Osteoblast (primary cell): ENCODE results near the gene ADAMTS14. TPM values are rescaled to one million over a fixed set of nuclear protein-coding genes. Genes with fewer than 3 reads are reported as not detected.

Source experiments
- DNase-seq: peaks from one replicate; pipeline ENCODE4 v3.0.0; 2011; ENCODE audit warnings: low spot score, mixed read lengths; ENCODE audit not compliant: insufficient read length; ENCODE audit errors: missing footprints
- H2AFZ ChIP-seq: 2 replicates; pipeline ENCODE4 v1.6.0; 2011; ENCODE audit warnings: mild to moderate bottlenecking, low read length
- H3K27ac ChIP-seq: 2 replicates; pipeline ENCODE4 v1.5.1; 2011; ENCODE audit warnings: mild to moderate bottlenecking, low read depth, low read length, moderate library complexity
- H3K27me3 ChIP-seq: 2 replicates; pipeline ENCODE4 v1.6.0; 2012; ENCODE audit warnings: mild to moderate bottlenecking, control low read depth, inconsistent platforms, low read length, moderate library complexity; ENCODE audit not compliant: insufficient read depth
- H3K36me3 ChIP-seq: 2 replicates; pipeline ENCODE4 v1.5.1; 2011; ENCODE audit warnings: mild to moderate bottlenecking, low read length, control low read depth, moderate library complexity; ENCODE audit not compliant: insufficient read depth
- H3K4me1 ChIP-seq: 2 replicates; pipeline ENCODE4 v1.5.1; 2011; ENCODE audit warnings: mild to moderate bottlenecking, low read length, control low read depth, moderate library complexity; ENCODE audit not compliant: insufficient read depth
- H3K4me2 ChIP-seq: 2 replicates; pipeline ENCODE4 v1.6.0; 2011; ENCODE audit warnings: mild to moderate bottlenecking, low read length; ENCODE audit not compliant: insufficient read depth
- H3K4me3 ChIP-seq: fragments of 200-600 bp; sonication (generic); 3 replicates; pipeline ENCODE4 v1.5.1; 2012; ENCODE audit warnings: mild to moderate bottlenecking, low read length, inconsistent platforms; ENCODE audit not compliant: insufficient read depth
- H3K79me2 ChIP-seq: 2 replicates; pipeline ENCODE4 v1.6.0; 2012; ENCODE audit warnings: mild to moderate bottlenecking, low read length, control low read depth, inconsistent platforms; ENCODE audit not compliant: insufficient read depth
- H3K9me3 ChIP-seq: 2 replicates; pipeline ENCODE4 v1.5.1; 2011; ENCODE audit warnings: low read depth, low read length, control low read depth
- H4K20me1 ChIP-seq: 2 replicates; pipeline ENCODE4 v1.6.0; 2012; ENCODE audit warnings: mild to moderate bottlenecking, low read length, control low read depth; ENCODE audit not compliant: insufficient read depth
- CTCF ChIP-seq: IDR thresholded peaks from 2 replicates; pipeline ENCODE4 v1.5.1; 2011; ENCODE audit warnings: mild to moderate bottlenecking, low read depth, low read length, moderate library complexity; ENCODE audit errors: extremely low read depth
- small RNA-seq: library from RNA; depleted of rRNA; stranded (forward); fragments of <200 nt; gene quantifications from one replicate; pipeline ENCODE3, GENCODE V24; 2012
- total RNA-seq: library from RNA; depleted of rRNA; stranded (reverse); fragments of >200 nt; gene quantifications from 2 replicates; pipeline ENCODE4 v1.2.3, GENCODE V29; 2012

The ADAMTS14 gene
- total RNA-seq, 1 donor, result 2.9 TPM

GRCh38 chr10:70809726-70810125 lies 137.4 kb downstream of the ADAMTS14 start:
- Histone ChIP-seq H3K27ac (no peak overlapping the region), H3K36me3 (no peaks in the 10 kb centered on the region), H3K4me3 (no peak overlapping the region), H3K9me3 (no peaks in the 10 kb centered on the region), H3K4me2 (no peak overlapping the region), H4K20me1 (no peaks in the 10 kb centered on the region), H2AFZ (no peak overlapping the region), H3K4me1 (peaks cover 5% of the 10 kb centered on the region), H3K79me2 (no peaks in the 10 kb centered on the region), H3K27me3 (peaks cover 12% of the 10 kb centered on the region)
- DNase-seq, result no peak
- TF ChIP-seq CTCF, result no peak

- DNase-seq, result no peak
- no peak overlapping the region for H3K27ac ChIP-seq
- no peak overlapping the region for H3K4me3 ChIP-seq
- no peak for TF ChIP-seq CTCF
- peaks cover 12% of the 10 kb centered on the region for H3K27me3 ChIP-seq
- H3K9me3 ChIP-seq, result no peaks in the 10 kb centered on the region
- no peak overlapping the region for H3K4me2 ChIP-seq
- H3K4me1 ChIP-seq, result peaks cover 5% of the 10 kb centered on the region
- H3K79me2 ChIP-seq, result no peaks in the 10 kb centered on the region
- no peaks in the 10 kb centered on the region for H3K36me3 ChIP-seq
- no peak overlapping the region for H2AFZ ChIP-seq
- no peaks in the 10 kb centered on the region for H4K20me1 ChIP-seq
Measured at GRCh38 chr10:70810967-70811366, 138.7 kb downstream of the ADAMTS14 start.

GRCh38 chr10:70811881-70812280 lies 139.6 kb downstream of the ADAMTS14 start:
- H3K4me1 ChIP-seq, result peaks cover 9% of the 10 kb centered on the region
- H3K9me3 ChIP-seq, result no peaks in the 10 kb centered on the region
- H3K36me3 ChIP-seq, result no peaks in the 10 kb centered on the region
- no peak for TF ChIP-seq CTCF
- H3K4me3 ChIP-seq, result no peak overlapping the region
- peaks cover 3% of the 10 kb centered on the region for H3K79me2 ChIP-seq
- no peak overlapping the region for H3K27ac ChIP-seq
- no peak overlapping the region for H3K4me2 ChIP-seq
- H2AFZ ChIP-seq, result no peak overlapping the region
- peaks cover 5% of the 10 kb centered on the region for H3K27me3 ChIP-seq
- H4K20me1 ChIP-seq, result no peaks in the 10 kb centered on the region
- no peak for DNase-seq

Small RNA genes lying within 50 kb of the gene (small RNA-seq; reads per million reads assigned to genes)
- gene RPS26P40, result not detected

Other genes with a start within 250 kb of the ADAMTS14 start
- not detected in 2 replicates for gene NODAL, start 230.8 kb upstream of the ADAMTS14 start, total RNA-seq
- gene PALD1, start 193.7 kb upstream of the ADAMTS14 start, total RNA-seq, result under 0.01 and 0.29 TPM in 2 replicates
- not detected in 2 replicates for gene PRF1, start 69.8 kb upstream of the ADAMTS14 start, total RNA-seq
- not detected in 2 replicates for gene TBATA, start 112.9 kb downstream of the ADAMTS14 start, total RNA-seq
- 46.6 and 47.4 TPM in 2 replicates for gene SGPL1, start 143.4 kb downstream of the ADAMTS14 start, total RNA-seq
- 19.9 and 21.8 TPM in 2 replicates for gene PCBD1, start 216.1 kb downstream of the ADAMTS14 start, total RNA-seq